B cell (primary cell): ENCODE measurements around the gene OR1S1. TPM values are rescaled to one million over a fixed set of nuclear protein-coding genes. Genes with fewer than 3 reads are reported as not detected.
"Not testable (repeated sequence)": the region's sequence is repeated elsewhere in the genome, so short reads cannot be mapped to it uniquely, and the experiment has no call there.

Source experiments
- ATAC-seq: fragments of 200-7000 bp; cut with Tn5 transposase; one replicate; pipeline ENCODE4 v1.10.0; 2021; ENCODE audit warnings: low read depth, mild to moderate bottlenecking, moderate number of reproducible peaks, moderate library complexity
- CTCF ChIA-PET: fragments of 350-600 bp; sonication (Branson Sonifier 250); formaldehyde crosslinking; loops from one replicate; lab custom pipeline; 2021; ENCODE audit warnings: antibody characterized with exemption, inconsistent platforms; lab: Charles Lee
- POLR2A ChIA-PET: fragments of 350-600 bp; sonication (Branson Sonifier 250); formaldehyde crosslinking; loops from one replicate; lab custom pipeline; 2021; ENCODE audit warnings: antibody characterized with exemption; lab: Charles Lee
- DNase-seq: peaks from one replicate; pipeline ENCODE4 v3.0.0; 2013
- H2AFZ ChIP-seq: 2 replicates; pipeline ENCODE4 v1.6.1; 2012; ENCODE audit warnings: mild to moderate bottlenecking, low read depth, low read length; ENCODE audit not compliant: insufficient read depth, poor library complexity, severe bottlenecking
- H3K27ac ChIP-seq, 2 donors: 1 replicate in 1 of 2; 2 replicates in 1 of 2; pipeline ENCODE4 v1.5.1; 2012 to 2013; ENCODE audit warnings: low read length in 2 of 2, mild to moderate bottlenecking in 2 of 2, moderate library complexity in 1 of 2
- H3K27me3 ChIP-seq, 4 experiments: fragments of 200-600 bp in 1 of 4; sonication (generic) in 1 of 4; replicated peaks in 1 of 4; 1 replicate in 2 of 4; 2 replicates in 2 of 4; pipeline versions ENCODE4 v1.6.1 to v1.7.0; 2013 to 2016; ENCODE audit warnings: low read length in 3 of 4, mild to moderate bottlenecking in 2 of 4, mixed read lengths in 1 of 4, moderate library complexity in 1 of 4; ENCODE audit not compliant: insufficient read depth in 4 of 4, control insufficient read depth in 3 of 4; ENCODE audit errors: control extremely low read depth in 1 of 4
- H3K36me3 ChIP-seq, 2 experiments: replicated peaks in 1 of 2; 1 replicate in 1 of 2; 2 replicates in 1 of 2; pipeline versions ENCODE4 v1.6.1 to v1.7.1; 2013; ENCODE audit warnings: low read length in 1 of 2; ENCODE audit not compliant: insufficient read depth in 2 of 2, control insufficient read depth in 1 of 2; ENCODE audit errors: control extremely low read depth in 1 of 2, extremely low read depth in 1 of 2
- H3K4me1 ChIP-seq, 2 donors: fragments of 200-600 bp in 1 of 2; sonication (generic) in 1 of 2; 1 replicate in 1 of 2; 2 replicates in 1 of 2; pipeline versions ENCODE4 v1.5.1 to v1.6.1; 2013 to 2017; ENCODE audit warnings: low read length in 2 of 2; ENCODE audit not compliant: control insufficient read depth in 2 of 2, insufficient read depth in 2 of 2
- H3K4me2 ChIP-seq: replicated peaks from 2 replicates; pipeline ENCODE3; 2012; ENCODE audit warnings: mild to moderate bottlenecking, low read depth, low read length; ENCODE audit not compliant: poor library complexity, severe bottlenecking
- H3K4me3 ChIP-seq, 5 experiments: fragments of 200-600 bp in 1 of 5; sonication (generic) in 1 of 5; 1 replicate in 3 of 5; 2 replicates in 2 of 5; pipeline versions ENCODE4 v1.5.1 to v1.7.0; 2011 to 2016; ENCODE audit warnings: low read length in 4 of 5, mild to moderate bottlenecking in 4 of 5, low read depth in 2 of 5, control low read depth in 1 of 5, moderate library complexity in 1 of 5; ENCODE audit not compliant: insufficient read depth in 1 of 5; ENCODE audit errors: control extremely low read depth in 1 of 5, extremely low read depth in 1 of 5
- H3K79me2 ChIP-seq: fragments of 200-600 bp; sonication (generic); one replicate; pipeline ENCODE4 v1.6.0; 2016; ENCODE audit warnings: low read length; ENCODE audit not compliant: control insufficient read depth, insufficient read depth
- H3K9ac ChIP-seq: fragments of 200-600 bp; sonication (generic); 2 replicates; pipeline ENCODE4 v1.6.1; 2017; ENCODE audit warnings: mild to moderate bottlenecking, low read length, moderate library complexity
- H3K9me3 ChIP-seq, 3 donors: one replicate each; pipeline versions ENCODE4 v1.6.1 to v1.7.1; 2013; ENCODE audit warnings: low read length in 2 of 3; ENCODE audit not compliant: control insufficient read depth in 2 of 3, insufficient read depth in 1 of 3; ENCODE audit errors: control extremely low read depth in 1 of 3
- H4K20me1 ChIP-seq: 2 replicates; pipeline ENCODE4 v1.6.0; 2012; ENCODE audit warnings: mild to moderate bottlenecking, low read length; ENCODE audit not compliant: insufficient read depth, control insufficient read depth, poor library complexity, severe bottlenecking
- H3K27ac Mint-ChIP-seq: one replicate; pipeline ENCODE4 v1.8.0; 2021; ENCODE audit warnings: mixed read lengths
- H3K27me3 Mint-ChIP-seq: one replicate; pipeline ENCODE4 v1.8.0; 2021; ENCODE audit warnings: mixed read lengths
- H3K4me1 Mint-ChIP-seq: one replicate; pipeline ENCODE4 v1.8.0; 2021; ENCODE audit warnings: mixed read lengths
- H3K4me3 Mint-ChIP-seq: one replicate; pipeline ENCODE4 v1.8.0; 2021; ENCODE audit warnings: mixed read lengths
- H3K9me3 Mint-ChIP-seq: one replicate; pipeline ENCODE4 v1.8.0; 2022; ENCODE audit warnings: mixed read lengths; ENCODE audit not compliant: insufficient read depth
- CTCF ChIP-seq: fragments of 200-600 bp; IDR thresholded peaks from one replicate; pipeline ENCODE4 v1.8.0; 2022; ENCODE audit warnings: antibody characterized with exemption, mild to moderate bottlenecking
- EZH2 ChIP-seq: IDR thresholded peaks from 2 replicates; pipeline ENCODE4 v1.6.1; 2012; ENCODE audit warnings: borderline replicate concordance, low read depth, mild to moderate bottlenecking, moderate library complexity, low read length; ENCODE audit not compliant: insufficient read depth, poor library complexity, severe bottlenecking
- WGBS: methylation state at CpG from one replicate; pipeline ENCODE4 v1.1.5; 2013; ENCODE audit warnings: missing lambda C conversion rate; ENCODE audit not compliant: insufficient coverage; 5-methylcytosine and 5-hydroxymethylcytosine counted together
- intact Hi-C: fragments of 100-400 bp; cut with micrococcal nuclease; formaldehyde crosslinking; loops from one replicate; pipeline ENCODE4 v1.10.0; 2022
- polyA minus RNA-seq: library from RNA; depleted of rRNA, polyadenylated mRNA; stranded (reverse); fragments of >200 nt; gene quantifications from 2 replicates; pipeline ENCODE4 v1.2.3, GENCODE V29; 2012
- polyA plus RNA-seq: library from polyadenylated mRNA; depleted of rRNA; stranded (reverse); fragments of >200 nt; gene quantifications from 2 replicates; pipeline ENCODE4 v1.2.3, GENCODE V29; 2012
- total RNA-seq, 2 donors: library from RNA; stranded (reverse); fragments of 120-200 nt in 1 of 2; gene quantifications; 1 replicate in 1 of 2; 2 replicates in 1 of 2; pipeline versions ENCODE4 v1.2.3 to v1.2.4, GENCODE V29; 2013 to 2022

The OR1S1 gene
- total RNA-seq (not detected in 2 replicates), polyA plus RNA-seq (not detected in 2 replicates), polyA minus RNA-seq (not detected in 2 replicates)
- total RNA-seq (2013), result not detected

- POLR2A ChIA-PET, DNase-seq, H3K4me1 ChIP-seq, H3K9ac ChIP-seq, H3K4me3 ChIP-seq, H4K20me1 ChIP-seq, H3K9me3 ChIP-seq, H3K79me2 ChIP-seq, ATAC-seq, H3K36me3 ChIP-seq, CTCF ChIA-PET, H3K9me3 Mint-ChIP-seq, H3K27ac Mint-ChIP-seq, H3K27me3 ChIP-seq, H3K4me2 ChIP-seq, H3K27ac ChIP-seq, H3K4me3 Mint-ChIP-seq, H2AFZ ChIP-seq, intact Hi-C loops, H3K4me1 Mint-ChIP-seq: not testable (repeated sequence)
- peaks cover 12% of the 10 kb centered on the region for H3K27me3 Mint-ChIP-seq
- no CpG with 5 or more reads among the region's 2 CpGs for WGBS
Observed at GRCh38 chr11:58212420-58212819, at the start of gene OR1S1. Gene OR1S1 (plus strand): TSS chr11:58212720.

GRCh38 chr11:58164389-58164788 is 48.1 kb upstream of the OR1S1 start:
- intact Hi-C loops, result no loop called here

More at GRCh38 chr11:58164389-58164788, 48.1 kb upstream of the OR1S1 start:
- no peak for TF ChIP-seq CTCF
- no peak for TF ChIP-seq EZH2
- H3K27me3 ChIP-seq, result no peaks in the 10 kb centered on the region
- no peak overlapping the region for H3K4me3 ChIP-seq
- no peaks in the 10 kb centered on the region for H4K20me1 ChIP-seq
- WGBS, result 100% methylated on average over 1 of the region's 4 CpGs
- H3K27ac Mint-ChIP-seq, result no peak overlapping the region
- H3K27ac ChIP-seq, result no peak overlapping the region
- peaks cover 2% of the 10 kb centered on the region for H3K9me3 Mint-ChIP-seq
- no peaks in the 10 kb centered on the region for H3K79me2 ChIP-seq
- H3K4me2 ChIP-seq, result no peak overlapping the region
- H3K27me3 Mint-ChIP-seq, result peaks cover 9% of the 10 kb centered on the region
- H3K4me1 Mint-ChIP-seq, result no peaks in the 10 kb centered on the region
- no peaks in the 10 kb centered on the region for H3K4me1 ChIP-seq
- CTCF ChIA-PET, result no interaction called here
- no peaks in the 10 kb centered on the region for H3K9me3 ChIP-seq
- POLR2A ChIA-PET, result no interaction called here
- no peak overlapping the region for H2AFZ ChIP-seq
- ATAC-seq (no peak), DNase-seq (no peak)
- no peaks in the 10 kb centered on the region for H3K36me3 ChIP-seq
- H3K9ac ChIP-seq, result no peak overlapping the region
- H3K4me3 Mint-ChIP-seq, result no peak overlapping the region
